H1 (cell line): Measurements from ENCODE around the gene NPAT. TPM values are rescaled to one million over a fixed set of nuclear protein-coding genes. Genes with fewer than 3 reads are reported as not detected.

Experiments used
- CHD7 ChIP-seq: fragments of 300-600 bp; sonication (generic); IDR thresholded peaks from 2 replicates; pipeline ENCODE4 v1.7.1; 2012; ENCODE audit warnings: low read length, moderate library complexity, mild to moderate bottlenecking, inconsistent platforms; ENCODE audit not compliant: insufficient replicate concordance
- FOSL1 ChIP-seq: IDR thresholded peaks from 2 replicates; pipeline ENCODE4 v1.6.1; 2011; ENCODE audit warnings: mild to moderate bottlenecking, low read depth, low read length, moderate library complexity; ENCODE audit not compliant: insufficient read depth
- MAFK ChIP-seq: IDR thresholded peaks from 2 replicates; pipeline ENCODE4 v1.6.1; 2012; ENCODE audit warnings: low read depth, mild to moderate bottlenecking, improper control_type of control experiment, low read length
- polyA plus RNA-seq, 7 experiments: library from polyadenylated mRNA; depleted of rRNA in 3 of 7; stranded (reverse) in 5 of 7; unstranded in 2 of 7; fragments of >200 nt in 5 of 7; fragments of 200-250 nt in 2 of 7; gene quantifications; 1 replicate in 5 of 7; 2 replicates in 1 of 7; 4 replicates in 1 of 7; pipeline versions ENCODE4 v1.2.1 to v1.2.3, GENCODE V29; 2011 to 2013; ENCODE audit warnings: missing spikeins in 2 of 7, mixed read lengths in 2 of 7
- total RNA-seq: library from RNA; stranded (reverse); fragmentation: NEBNext Ultra II Directional; extraction: Animal tissue kit (Norgen Biotek cat#: 25700); gene quantifications from 2 replicates; pipeline ENCODE4 v1.2.1, GENCODE V29; 2021

NPAT gene
- total and polyA plus RNA-seq, 2 of the 8 experiments (the other 6 are each of a cell fraction or from before 2014, with no cell fraction given) = 4.6 to 23.4 TPM

GRCh38 chr11:108196901-108197300, 25.5 kb downstream of the NPAT start (continued):
- TF ChIP-seq CHD7 = no peak
- no peak for TF ChIP-seq MAFK
- no peak for TF ChIP-seq FOSL1
